H1 (cell line): ENCODE data around the gene FANCL. TPM values are rescaled to one million over a fixed set of nuclear protein-coding genes. Genes with fewer than 3 reads are reported as not detected.

ENCODE experiments used
- ASH2L ChIP-seq: fragments of 200-600, 300-600 bp; sonication (generic); IDR thresholded peaks from one replicate; pipeline ENCODE4 v1.7.1; 2017; ENCODE audit warnings: low read length
- ATF3 ChIP-seq: IDR thresholded peaks from 2 replicates; pipeline ENCODE4 v1.6.1; 2011; ENCODE audit warnings: low read depth, mild to moderate bottlenecking, low read length; ENCODE audit not compliant: insufficient read depth
- BCL11A ChIP-seq, 2 experiments: IDR thresholded peaks; one replicate each; pipeline ENCODE4 v1.6.1; 2011; ENCODE audit warnings: low read depth in 2 of 2, low read length in 2 of 2, mild to moderate bottlenecking in 2 of 2
- CHD2 ChIP-seq: IDR thresholded peaks from 2 replicates; pipeline ENCODE4 v1.6.1; 2012; ENCODE audit warnings: low read length, improper control_type of control experiment
- CTBP2 ChIP-seq: IDR thresholded peaks from 2 replicates; pipeline ENCODE4 v1.7.0; 2011; ENCODE audit warnings: borderline replicate concordance, mild to moderate bottlenecking, moderate library complexity, mixed read lengths, low read length; ENCODE audit not compliant: insufficient read depth, insufficient read length
- EGR1 ChIP-seq: IDR thresholded peaks from 2 replicates; pipeline ENCODE4 v1.6.1; 2011; ENCODE audit warnings: low read depth, low read length, borderline replicate concordance
- FOSL1 ChIP-seq: IDR thresholded peaks from 2 replicates; pipeline ENCODE4 v1.6.1; 2011; ENCODE audit warnings: mild to moderate bottlenecking, low read depth, low read length, moderate library complexity; ENCODE audit not compliant: insufficient read depth
- MAFK ChIP-seq: IDR thresholded peaks from 2 replicates; pipeline ENCODE4 v1.6.1; 2012; ENCODE audit warnings: low read depth, mild to moderate bottlenecking, improper control_type of control experiment, low read length
- MAX ChIP-seq: IDR thresholded peaks from 2 replicates; pipeline ENCODE4 v1.6.1; 2012; ENCODE audit warnings: inconsistent platforms
- RAD21 ChIP-seq, 2 experiments: IDR thresholded peaks in 1 of 2; conservative IDR thresholded peaks in 1 of 2; 2 replicates each; pipeline ENCODE4 v1.6.1; 2011; ENCODE audit warnings: low read depth in 2 of 2, low read length in 2 of 2, improper control_type of control experiment in 1 of 2, inconsistent platforms in 1 of 2, mild to moderate bottlenecking in 1 of 2, moderate library complexity in 1 of 2
- RFX5 ChIP-seq: IDR thresholded peaks from 2 replicates; pipeline ENCODE4 v1.6.1; 2011; ENCODE audit warnings: low read depth, low read length, improper control_type of control experiment, borderline replicate concordance
- RXRA ChIP-seq: IDR thresholded peaks from 2 replicates; pipeline ENCODE4 v1.6.1; 2011; ENCODE audit warnings: low read depth, mild to moderate bottlenecking, low read length, moderate library complexity; ENCODE audit not compliant: insufficient read depth
- SAP30 ChIP-seq: fragments of 300-600 bp; sonication (generic); IDR thresholded peaks from 2 replicates; pipeline ENCODE4 v1.7.1; 2012; ENCODE audit warnings: low read length, moderate library complexity, mild to moderate bottlenecking, inconsistent platforms; ENCODE audit not compliant: insufficient read depth, insufficient replicate concordance
- TAF7 ChIP-seq: optimal IDR thresholded peaks from 2 replicates; pipeline ENCODE3; 2011; ENCODE audit warnings: low read depth, mild to moderate bottlenecking, inconsistent platforms, low read length, moderate library complexity, borderline replicate concordance
- polyA plus RNA-seq, 7 experiments: library from polyadenylated mRNA; depleted of rRNA in 3 of 7; stranded (reverse) in 5 of 7; unstranded in 2 of 7; fragments of >200 nt in 5 of 7; fragments of 200-250 nt in 2 of 7; gene quantifications; 1 replicate in 5 of 7; 2 replicates in 1 of 7; 4 replicates in 1 of 7; pipeline versions ENCODE4 v1.2.1 to v1.2.3, GENCODE V29; 2011 to 2013; ENCODE audit warnings: missing spikeins in 2 of 7, mixed read lengths in 2 of 7
- total RNA-seq: library from RNA; stranded (reverse); fragmentation: NEBNext Ultra II Directional; extraction: Animal tissue kit (Norgen Biotek cat#: 25700); gene quantifications from 2 replicates; pipeline ENCODE4 v1.2.1, GENCODE V29; 2021

The FANCL gene
- total and polyA plus RNA-seq, 2 of the 8 experiments (the other 6 are each of a cell fraction or from before 2014, with no cell fraction given) = 38.7 to 55.9 TPM

- peak; percentile 80 for TF ChIP-seq TAF7
- TF ChIP-seq ASH2L = peak; percentile 98
- TF ChIP-seq ATF3 = no peak
- no peak for TF ChIP-seq MAFK
- no peak for TF ChIP-seq EGR1
- TF ChIP-seq CHD2 = no peak
- no peak for TF ChIP-seq BCL11A (IDR thresholded peaks at IDR 0.05; ENCODE audit: low read depth in 2 of 2, low read length in 2 of 2)
- no peak for TF ChIP-seq FOSL1
- peak; percentile 88 for TF ChIP-seq MAX
- no peak for TF ChIP-seq RXRA
- TF ChIP-seq SAP30 = no peak
- no peak for TF ChIP-seq CTBP2
- no peak for TF ChIP-seq RFX5
- peak in 1 of 2 experiments; percentile 20; a peak in 1 of 4 replicates for TF ChIP-seq RAD21 (IDR thresholded peaks at IDR 0.05 in 1 of 2, conservative IDR thresholded peaks at IDR 0.05 in 1 of 2; ENCODE audit: low read depth in 2 of 2, low read length in 2 of 2)
These were observed at the start of gene FANCL (continued) for GRCh38 chr2:58240670-58241545.
